HG03354 (cell line): ENCODE measurements around the gene DNAJC11.
"Not testable (repeated sequence)": the region's sequence is repeated elsewhere in the genome, so short reads cannot be mapped to it uniquely, and the experiment has no call there.

ENCODE experiments used
- ATAC-seq: cut with Tn5 transposase; IDR thresholded peaks from one replicate; pipeline ENCODE4 v1.9.1; 2021; ENCODE audit warnings: mild to moderate bottlenecking; ENCODE audit not compliant: unreplicated experiment, poor library complexity, severe bottlenecking

Gene DNAJC11

GRCh38 chr1:6701437-6702153 lies at the start of gene DNAJC11:
Gene DNAJC11 (minus strand): TSS chr1:6701816. CDS start chr1:6701800, 16 bp downstream.
- peak; percentile 93 for ATAC-seq

GRCh38 chr1:6750490-6750889 lies 48.9 kb upstream of the DNAJC11 start:
- no peak for ATAC-seq

- ATAC-seq: no peak
Observed at GRCh38 chr1:6747674-6748073, 46.1 kb upstream of the DNAJC11 start.

- no peak for ATAC-seq
Observed at GRCh38 chr1:6745073-6745472, 43.5 kb upstream of the DNAJC11 start.

GRCh38 chr1:6743189-6744101 lies 41.8 kb upstream of the DNAJC11 start:
- no peak for ATAC-seq

- ATAC-seq: not testable (repeated sequence)
Observed at GRCh38 chr1:6742676-6743188, 41.1 kb upstream of the DNAJC11 start.

- no peak for ATAC-seq
Observed at GRCh38 chr1:6738987-6739676, 37.5 kb upstream of the DNAJC11 start.

- ATAC-seq: no peak
Observed at GRCh38 chr1:6732942-6733341, 31.3 kb upstream of the DNAJC11 start.

- no peak for ATAC-seq
Observed at GRCh38 chr1:6731905-6732304, 30.3 kb upstream of the DNAJC11 start.

- no peak for ATAC-seq
Observed at GRCh38 chr1:6730880-6731279, 29.3 kb upstream of the DNAJC11 start.

- ATAC-seq: no peak
Observed at GRCh38 chr1:6730473-6730872, 28.9 kb upstream of the DNAJC11 start.

- no peak for ATAC-seq
Observed at GRCh38 chr1:6727535-6727934, 25.9 kb upstream of the DNAJC11 start.

- ATAC-seq: no peak
Observed at GRCh38 chr1:6726253-6726652, 24.6 kb upstream of the DNAJC11 start.

GRCh38 chr1:6724517-6725141 lies 23.0 kb upstream of the DNAJC11 start:
- no peak for ATAC-seq

GRCh38 chr1:6723621-6724428 lies 22.2 kb upstream of the DNAJC11 start:
- no peak for ATAC-seq

GRCh38 chr1:6711174-6711573 lies 9.6 kb upstream of the DNAJC11 start:
- ATAC-seq: no peak

GRCh38 chr1:6704746-6705145 lies 3.1 kb upstream of the DNAJC11 start:
- ATAC-seq: no peak

- ATAC-seq: no peak
Observed at GRCh38 chr1:6703016-6703415, 1.4 kb upstream of the DNAJC11 start.

GRCh38 chr1:6700853-6701436 lies 671 bp downstream of the DNAJC11 start:
- ATAC-seq: no peak
